Measurements from ENCODE around the gene BACE2. TPM values are rescaled to one million over a fixed set of nuclear protein-coding genes. Genes with fewer than 3 reads are reported as not detected.

The BACE2 gene
- total and polyA plus RNA-seq, 2 donors (not counting 1 experiment from before 2014, with no cell fraction given): 19.5 to 31.5 TPM

- Histone ChIP-seq H3K9ac (ENCODE audit: insufficient read depth, low read length) (no peak overlapping the region), H3K27me3 (ENCODE audit: control insufficient read depth, insufficient read depth, low read length) (no peaks in the 10 kb centered on the region), H3K79me2 (ENCODE audit: control insufficient read depth, insufficient read depth, low read length) (no peaks in the 10 kb centered on the region), H3K4me3 (replicated peaks in 1 of 4; ENCODE audit: control extremely low read depth in 1 of 4, insufficient read depth in 1 of 4, low read depth in 3 of 4, low read length in 4 of 4) (no peak overlapping the region), H3K27ac (ENCODE audit: insufficient read depth, low read length) (no peak overlapping the region), H3K4me1 (ENCODE audit: control insufficient read depth, extremely low read depth, insufficient read depth, low read length) (no peaks in the 10 kb centered on the region), H3K4me2 (ENCODE audit: extremely low read depth, insufficient read depth, low read length) (no peak overlapping the region), H4K20me1 (ENCODE audit: control insufficient read depth, extremely low read depth, insufficient read depth, low read length) (no peaks in the 10 kb centered on the region), H3K36me3 (ENCODE audit: control insufficient read depth, insufficient read depth, low read length) (no peaks in the 10 kb centered on the region), H2AFZ (ENCODE audit: low read length) (no peak overlapping the region), H3K9me3 (ENCODE audit: control insufficient read depth, insufficient read depth, low read depth, low read length) (no peaks in the 10 kb centered on the region)
- no peak for TF ChIP-seq EZH2 (IDR thresholded peaks at IDR 0.05; ENCODE audit: low read length, missing control alignments)
- TF ChIP-seq CTCF (conservative IDR thresholded peaks at IDR 0.05 in 1 of 2, IDR thresholded peaks at IDR 0.05 in 1 of 2; ENCODE audit: low read depth in 1 of 2, low read length in 2 of 2): no peak
- no peak for DNase-seq (ENCODE audit: low read depth in 2 of 2)
Observed at GRCh38 chr21:41136286-41136685, 31.7 kb upstream of the BACE2 start.

GRCh38 chr21:41137401-41137800, 30.6 kb upstream of the BACE2 start:
- Histone ChIP-seq H3K27me3 (ENCODE audit: control insufficient read depth, insufficient read depth, low read length) (no peaks in the 10 kb centered on the region), H3K4me3 (replicated peaks in 1 of 4; ENCODE audit: control extremely low read depth in 1 of 4, insufficient read depth in 1 of 4, low read depth in 3 of 4, low read length in 4 of 4) (no peak overlapping the region), H3K4me1 (ENCODE audit: control insufficient read depth, extremely low read depth, insufficient read depth, low read length) (no peaks in the 10 kb centered on the region), H4K20me1 (ENCODE audit: control insufficient read depth, extremely low read depth, insufficient read depth, low read length) (no peaks in the 10 kb centered on the region), H3K79me2 (ENCODE audit: control insufficient read depth, insufficient read depth, low read length) (no peaks in the 10 kb centered on the region), H3K9ac (ENCODE audit: insufficient read depth, low read length) (no peak overlapping the region), H3K27ac (ENCODE audit: insufficient read depth, low read length) (no peak overlapping the region), H3K36me3 (ENCODE audit: control insufficient read depth, insufficient read depth, low read length) (no peaks in the 10 kb centered on the region), H3K9me3 (ENCODE audit: control insufficient read depth, insufficient read depth, low read depth, low read length) (no peaks in the 10 kb centered on the region), H2AFZ (ENCODE audit: low read length) (no peak overlapping the region), H3K4me2 (ENCODE audit: extremely low read depth, insufficient read depth, low read length) (no peak overlapping the region)
- TF ChIP-seq EZH2 (IDR thresholded peaks at IDR 0.05; ENCODE audit: low read length, missing control alignments): no peak
- TF ChIP-seq CTCF (conservative IDR thresholded peaks at IDR 0.05 in 1 of 2, IDR thresholded peaks at IDR 0.05 in 1 of 2; ENCODE audit: low read depth in 1 of 2, low read length in 2 of 2): no peak
- DNase-seq (ENCODE audit: low read depth in 2 of 2): no peak

- H4K20me1 ChIP-seq (ENCODE audit: control insufficient read depth, extremely low read depth, insufficient read depth, low read length): no peaks in the 10 kb centered on the region
- no peak overlapping the region for H2AFZ ChIP-seq (ENCODE audit: low read length)
- no peak overlapping the region for H3K9ac ChIP-seq (ENCODE audit: insufficient read depth, low read length)
- H3K36me3 ChIP-seq (ENCODE audit: control insufficient read depth, insufficient read depth, low read length): no peaks in the 10 kb centered on the region
- H3K4me1 ChIP-seq (ENCODE audit: control insufficient read depth, extremely low read depth, insufficient read depth, low read length): no peaks in the 10 kb centered on the region
- no peaks in the 10 kb centered on the region for H3K27me3 ChIP-seq (ENCODE audit: control insufficient read depth, insufficient read depth, low read length)
- no peak overlapping the region for H3K4me3 ChIP-seq (replicated peaks in 1 of 4; ENCODE audit: control extremely low read depth in 1 of 4, insufficient read depth in 1 of 4, low read depth in 3 of 4, low read length in 4 of 4)
- H3K4me2 ChIP-seq (ENCODE audit: extremely low read depth, insufficient read depth, low read length): no peak overlapping the region
- H3K79me2 ChIP-seq (ENCODE audit: control insufficient read depth, insufficient read depth, low read length): no peaks in the 10 kb centered on the region
- no peak for TF ChIP-seq CTCF (conservative IDR thresholded peaks at IDR 0.05 in 1 of 2, IDR thresholded peaks at IDR 0.05 in 1 of 2; ENCODE audit: low read depth in 1 of 2, low read length in 2 of 2)
- no peak for TF ChIP-seq EZH2 (IDR thresholded peaks at IDR 0.05; ENCODE audit: low read length, missing control alignments)
- no peaks in the 10 kb centered on the region for H3K9me3 ChIP-seq (ENCODE audit: control insufficient read depth, insufficient read depth, low read depth, low read length)
- H3K27ac ChIP-seq (ENCODE audit: insufficient read depth, low read length): no peak overlapping the region
- DNase-seq (ENCODE audit: low read depth in 2 of 2): no peak
Observed at GRCh38 chr21:41137889-41138288, 30.1 kb upstream of the BACE2 start.

Measured in fibroblast of lung (primary cell).